GM19463 (cell line): ENCODE measurements around the gene MAVS.

Experiments
- ATAC-seq: cut with Tn5 transposase; IDR thresholded peaks from one replicate; pipeline ENCODE4 v1.9.1; 2021; ENCODE audit warnings: mild to moderate bottlenecking, moderate library complexity; ENCODE audit not compliant: unreplicated experiment

Gene MAVS

GRCh38 chr20:3906744-3907721 is 60.4 kb downstream of the MAVS start:
- peak; percentile 86 for ATAC-seq

DNA sequence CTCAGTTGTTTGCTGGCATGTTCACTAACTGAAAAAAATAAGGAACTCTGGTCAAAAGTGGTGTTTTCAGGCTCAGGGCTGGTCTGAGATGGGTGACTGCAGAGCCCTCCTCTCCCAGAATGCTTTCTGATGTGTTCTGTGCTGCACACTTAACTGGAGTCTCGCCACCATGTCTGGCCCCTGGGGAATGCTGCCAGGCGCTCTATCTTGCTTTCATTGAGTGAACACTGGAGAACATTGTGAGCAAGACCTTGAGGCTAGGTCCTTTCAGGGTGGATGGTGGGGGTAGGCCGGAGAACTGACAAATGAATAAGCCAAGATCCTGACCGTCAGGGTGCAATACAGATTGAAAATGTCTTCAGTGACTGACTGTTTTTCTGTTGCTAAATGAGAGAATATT is 62.0 kb downstream of the MAVS start:
- ATAC-seq = no peak

GRCh38 chr20:3909952-3910366 is 63.3 kb downstream of the MAVS start:
- no peak for ATAC-seq

DNA sequence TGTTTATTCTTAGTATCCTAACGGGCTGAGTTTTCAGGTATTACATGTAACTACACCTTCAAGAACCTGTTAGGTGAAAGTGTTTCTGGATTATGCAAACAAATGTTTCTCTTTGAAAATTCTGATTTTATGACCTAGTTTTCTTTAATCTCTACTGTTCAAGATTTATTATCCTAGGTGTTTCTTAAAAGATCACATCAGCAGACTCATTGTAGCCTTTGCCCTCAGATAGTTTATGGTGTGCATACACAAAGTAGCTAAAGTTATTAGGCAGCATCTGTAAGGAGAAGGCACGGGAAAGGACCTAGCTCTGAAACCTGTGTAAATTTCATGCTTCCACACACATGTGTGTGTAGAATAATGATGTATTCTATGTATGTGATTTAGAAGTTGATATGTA is 64.2 kb downstream of the MAVS start:
- no peak for ATAC-seq

DNA sequence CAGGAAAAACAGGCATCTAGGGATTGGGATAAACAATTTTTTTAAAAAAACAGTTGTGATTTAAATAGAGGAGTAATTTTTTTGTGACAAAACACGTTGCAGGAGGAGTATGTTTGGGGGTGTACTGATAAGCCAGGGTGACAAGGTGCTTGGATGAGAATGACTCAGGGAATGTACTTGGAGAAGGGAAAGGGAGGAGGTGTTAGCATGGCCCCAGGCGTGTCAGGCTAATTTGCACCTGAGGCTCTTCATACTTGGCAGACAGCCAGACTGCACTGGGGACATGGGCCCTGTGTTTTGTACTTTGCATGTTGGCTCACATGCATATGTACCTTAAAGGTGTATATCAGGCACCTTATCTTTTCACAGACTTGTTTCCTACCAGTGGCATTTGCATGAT is 65.3 kb downstream of the MAVS start:
- no peak for ATAC-seq

DNA sequence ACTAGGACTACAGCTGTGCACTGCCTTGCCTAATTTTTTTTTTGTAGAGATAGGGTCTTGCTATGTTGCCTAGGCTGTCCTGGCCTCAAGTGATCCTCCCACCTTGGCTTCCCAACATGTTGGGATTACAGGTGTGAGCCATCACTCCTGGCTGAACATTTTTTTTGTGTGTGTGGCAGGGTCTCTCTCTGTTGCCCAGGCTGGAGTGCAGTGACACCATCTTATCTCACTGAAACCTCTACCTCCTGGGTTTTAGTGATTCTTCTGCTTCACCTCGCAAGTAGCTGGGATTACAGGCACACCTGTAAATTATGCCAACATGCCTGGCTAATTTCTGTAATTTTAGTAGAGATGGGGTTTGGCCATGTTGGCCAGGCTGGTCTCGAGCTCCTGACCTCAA is 67.8 kb downstream of the MAVS start:
- ATAC-seq = no peak

DNA sequence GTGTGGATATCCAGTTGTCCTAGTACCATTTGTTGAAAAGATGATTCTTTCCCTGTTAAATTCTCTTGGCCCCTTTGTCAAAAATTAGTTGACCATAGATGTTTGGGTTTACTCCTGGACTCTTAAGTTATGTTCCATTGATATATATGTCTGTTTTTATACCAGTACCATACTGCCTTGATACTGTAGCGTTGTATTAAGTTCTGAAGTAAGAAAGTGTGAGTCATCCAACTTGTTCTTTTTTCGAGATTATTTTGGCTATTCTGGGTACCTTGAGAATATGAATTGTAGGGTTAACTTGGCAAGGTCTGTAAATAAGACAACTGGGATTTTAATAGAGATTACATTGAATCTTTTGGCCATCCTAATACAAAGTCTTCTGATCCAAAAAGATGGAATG is 69.1 kb downstream of the MAVS start:
- ATAC-seq = no peak

DNA sequence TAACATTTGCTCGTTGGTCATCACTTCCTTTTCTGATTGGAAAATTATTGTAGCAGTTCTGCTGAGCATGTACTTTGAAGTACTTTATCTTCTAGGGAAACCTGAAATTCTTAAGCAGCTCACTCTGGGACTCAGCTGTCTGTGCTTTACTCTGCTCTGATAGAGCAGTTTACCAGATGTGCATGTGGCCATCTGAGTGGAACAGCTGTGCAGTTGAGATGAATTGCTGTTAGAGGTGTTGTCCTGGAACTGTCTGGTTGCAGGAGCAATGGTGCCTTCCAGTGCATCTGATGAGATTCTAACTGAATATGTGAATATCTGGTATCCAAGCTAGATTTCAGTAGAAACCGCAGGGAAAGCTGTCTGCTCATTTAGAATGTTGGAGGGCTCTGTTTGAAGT is 69.7 kb downstream of the MAVS start:
- ATAC-seq = no peak

GRCh38 chr20:3919352-3919751 is 72.7 kb downstream of the MAVS start:
- ATAC-seq = no peak

DNA sequence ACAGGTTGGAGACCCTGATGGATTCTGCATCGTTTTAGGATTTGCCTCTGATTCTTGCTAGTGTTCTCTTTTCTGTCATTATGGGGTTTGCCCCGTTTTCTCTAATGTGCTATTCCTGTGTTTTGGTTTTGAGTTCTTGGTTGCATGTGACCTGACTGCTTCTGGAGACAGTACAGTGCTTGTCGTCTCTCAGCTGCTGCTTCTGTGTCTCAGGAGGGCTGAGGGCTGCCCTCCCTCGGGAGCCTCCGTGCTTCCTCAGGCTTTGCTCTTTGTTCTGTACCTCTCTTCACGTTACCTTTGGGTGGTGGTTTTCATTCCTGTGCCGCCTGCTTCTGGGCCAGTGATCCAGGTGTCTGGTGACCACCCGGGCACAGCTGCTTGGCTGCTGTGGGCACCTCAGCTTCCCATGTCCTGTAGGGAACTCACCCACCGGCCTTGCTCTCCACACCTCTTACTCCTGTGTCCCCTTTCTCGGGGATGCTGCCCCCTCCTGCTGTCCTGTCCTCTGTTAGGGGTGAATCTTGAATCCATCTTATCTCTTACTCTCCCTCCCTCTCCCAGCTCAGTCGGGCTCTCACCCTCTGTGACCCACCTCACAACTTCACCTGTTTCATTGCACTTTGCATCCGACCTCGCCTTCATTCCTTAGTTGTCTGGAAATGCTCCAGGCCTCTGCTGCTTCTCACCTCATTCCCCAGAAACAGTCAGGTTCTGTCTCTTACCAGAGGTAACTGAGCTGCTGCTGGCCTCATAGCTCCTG is 75.8 kb downstream of the MAVS start:
- no peak for ATAC-seq

GRCh38 chr20:3922983-3923339 is 76.3 kb downstream of the MAVS start:
- no peak for ATAC-seq

GRCh38 chr20:3923818-3924217 is 77.2 kb downstream of the MAVS start:
- ATAC-seq = no peak

GRCh38 chr20:3924304-3925112 is 77.9 kb downstream of the MAVS start:
- no peak for ATAC-seq

DNA sequence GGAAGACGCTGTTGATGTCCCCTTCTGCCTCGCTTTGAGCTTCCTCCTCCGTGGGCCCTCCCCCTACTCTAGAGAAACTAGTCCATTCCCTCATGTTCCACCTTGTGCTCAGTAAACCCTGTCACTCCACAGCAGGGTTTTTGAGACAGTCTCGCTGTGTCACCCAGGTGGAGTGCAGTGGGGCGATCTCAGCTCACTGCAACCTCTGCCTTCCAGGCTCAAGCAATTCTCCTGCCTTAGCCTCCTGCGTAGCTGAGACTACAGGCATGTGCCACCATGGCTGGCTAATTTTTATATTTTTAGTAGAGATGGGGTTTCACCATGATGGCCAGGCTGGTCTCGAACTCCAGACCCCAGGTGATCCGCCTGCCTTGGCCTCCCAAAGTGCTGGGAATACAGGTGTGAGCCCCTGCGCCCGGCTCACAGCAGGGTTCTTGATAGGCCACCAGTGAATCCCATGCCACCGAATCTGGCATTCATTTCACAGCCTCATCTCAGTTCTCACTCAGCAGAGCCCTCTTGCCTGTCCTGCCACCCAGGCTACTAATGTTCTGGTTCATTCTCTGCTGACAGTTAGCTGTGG is 78.6 kb downstream of the MAVS start:
- ATAC-seq = no peak
